Inferior parietal cortex (tissue), 1 donor: ENCODE measurements around the gene DYDC2.
"Not testable (repeated sequence)": the region's sequence is repeated elsewhere in the genome, so short reads cannot be mapped to it uniquely, and the experiment has no call there.

Source experiments
- DNase-seq: peaks from one replicate; pipeline ENCODE4 v3.0.0-alpha.2; 2016; ENCODE audit errors: extremely low spot score

The DYDC2 gene, protein sequence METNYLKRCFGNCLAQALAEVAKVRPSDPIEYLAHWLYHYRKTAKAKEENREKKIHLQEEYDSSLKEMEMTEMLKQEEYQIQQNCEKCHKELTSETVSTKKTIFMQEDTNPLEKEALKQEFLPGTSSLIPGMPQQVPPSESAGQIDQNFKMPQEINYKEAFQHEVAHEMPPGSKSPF

GRCh38 chr10:80356563-80356988, at the start of gene DYDC2, which contains the start of gene DYDC1:
Gene DYDC2, plus strand, starts transcription at chr10:80356781. Its CDS starts 5,663 bp downstream, at chr10:80362444.
Gene DYDC1, minus strand, starts transcription at chr10:80356755. Its CDS starts 4,154 bp downstream, at chr10:80352601.
- no peak for DNase-seq

DNA sequence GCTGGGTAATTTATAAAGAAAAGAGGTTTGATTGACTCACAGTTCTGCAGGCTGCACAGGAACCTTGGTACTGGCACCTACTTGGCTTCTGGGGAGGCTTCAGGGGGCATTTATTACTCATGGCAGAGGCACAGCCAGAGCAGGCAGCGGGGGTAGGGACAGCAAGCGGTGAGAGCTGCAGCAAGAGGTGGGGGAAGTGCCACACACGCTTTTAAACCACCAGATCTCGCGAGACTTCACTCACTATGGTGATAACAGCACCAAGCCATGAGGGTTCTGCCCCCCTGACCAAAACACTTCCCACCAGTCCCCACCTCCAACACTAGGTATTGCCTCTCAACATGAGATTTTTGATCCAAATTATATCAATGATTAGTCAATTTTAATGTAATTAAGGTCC, 43.1 kb upstream of the DYDC2 start:
- no peak for DNase-seq

DNA sequence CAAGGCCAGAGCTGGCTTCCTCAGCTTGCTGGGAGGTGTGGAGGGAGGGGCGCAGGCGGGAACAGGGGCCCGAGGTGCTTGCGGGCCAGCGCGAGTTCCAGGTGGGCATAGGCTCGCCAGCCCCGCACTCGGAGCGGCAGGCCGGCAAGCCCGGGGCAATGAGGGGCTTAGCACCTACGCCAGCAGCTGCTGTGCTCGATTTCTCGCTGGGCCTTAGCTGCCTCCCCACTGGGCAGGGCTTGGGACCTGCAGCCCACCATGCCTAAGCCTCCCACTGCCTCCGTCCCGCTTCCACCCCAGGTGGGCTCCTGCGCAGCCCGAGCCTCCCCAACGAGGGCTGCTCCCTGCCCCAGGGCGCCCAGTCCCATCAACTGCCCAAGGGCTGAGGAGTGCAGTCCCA, 41.2 kb upstream of the DYDC2 start:
- no peak for DNase-seq

- DNase-seq = no peak
These were observed 37.8 kb upstream of the DYDC2 start for GRCh38 chr10:80318742-80319141.

- no peak for DNase-seq
These were observed 37.3 kb upstream of the DYDC2 start for GRCh38 chr10:80319318-80319717.

DNA sequence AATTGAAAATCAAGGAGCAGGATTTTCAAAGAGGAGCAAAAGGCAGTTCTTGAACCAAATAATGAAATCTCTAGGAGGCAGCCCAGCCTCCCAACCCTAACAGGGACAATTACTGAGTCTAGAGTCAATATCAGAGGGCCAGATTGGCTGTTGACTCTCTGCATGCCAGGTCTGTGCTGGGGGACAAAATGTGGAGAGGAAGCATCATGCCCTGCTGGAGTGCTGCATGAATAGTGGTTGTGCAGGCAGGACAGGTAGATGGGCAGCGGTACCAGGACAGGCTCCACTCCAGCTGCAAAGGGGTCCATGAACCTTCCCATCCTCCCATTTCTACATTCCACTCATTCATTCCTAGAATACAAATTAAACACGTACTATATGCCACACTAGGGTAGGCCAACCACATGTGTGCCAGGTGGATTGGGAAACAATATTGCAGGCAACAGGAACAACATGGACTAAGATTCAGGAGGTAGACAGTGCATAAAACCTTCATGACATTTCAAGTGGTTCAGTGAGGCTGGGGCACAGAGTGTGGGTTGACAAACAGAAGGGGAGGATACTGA, 36.8 kb upstream of the DYDC2 start:
- DNase-seq = no peak

DNA sequence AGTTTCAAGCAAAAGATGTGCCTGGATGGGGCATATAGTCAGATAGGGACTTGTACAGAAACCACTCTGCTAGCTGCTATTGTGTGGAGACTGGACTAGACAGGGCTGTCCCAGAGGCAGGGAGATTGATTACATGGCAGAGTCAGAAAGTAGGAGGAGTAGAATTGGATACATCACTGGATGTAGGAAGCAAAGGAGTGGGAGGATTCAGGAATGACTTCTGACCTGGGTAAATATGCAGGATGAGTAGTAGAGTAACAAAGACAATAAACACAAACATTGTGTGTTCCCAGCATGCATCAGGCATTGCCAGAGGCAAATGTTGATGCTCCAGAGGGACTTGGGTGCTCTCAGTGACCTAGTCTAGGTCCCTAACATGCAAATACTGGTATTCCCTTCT, 36.2 kb upstream of the DYDC2 start:
- DNase-seq = no peak

DNA sequence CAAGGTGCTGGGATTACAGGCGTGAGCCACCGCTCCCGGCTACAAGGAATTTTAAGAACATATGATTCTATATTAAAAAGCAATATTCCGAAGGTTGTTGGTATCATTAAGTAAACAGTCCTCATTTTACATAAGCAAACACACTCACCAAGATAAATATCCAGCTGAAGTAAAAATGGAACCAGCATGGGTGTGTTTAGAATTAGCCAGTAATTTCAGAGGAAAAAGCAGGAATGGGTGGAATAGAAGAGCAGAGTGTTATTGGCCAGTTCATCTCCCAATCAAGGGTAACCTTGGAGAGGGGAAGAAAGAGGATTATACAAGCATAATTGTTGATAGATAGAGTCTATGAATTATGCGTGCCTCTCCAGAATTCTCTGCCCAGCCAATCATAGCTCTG, 35.4 kb upstream of the DYDC2 start:
- no peak for DNase-seq

GRCh38 chr10:80322158-80322557, 34.4 kb upstream of the DYDC2 start:
- no peak for DNase-seq

DNA sequence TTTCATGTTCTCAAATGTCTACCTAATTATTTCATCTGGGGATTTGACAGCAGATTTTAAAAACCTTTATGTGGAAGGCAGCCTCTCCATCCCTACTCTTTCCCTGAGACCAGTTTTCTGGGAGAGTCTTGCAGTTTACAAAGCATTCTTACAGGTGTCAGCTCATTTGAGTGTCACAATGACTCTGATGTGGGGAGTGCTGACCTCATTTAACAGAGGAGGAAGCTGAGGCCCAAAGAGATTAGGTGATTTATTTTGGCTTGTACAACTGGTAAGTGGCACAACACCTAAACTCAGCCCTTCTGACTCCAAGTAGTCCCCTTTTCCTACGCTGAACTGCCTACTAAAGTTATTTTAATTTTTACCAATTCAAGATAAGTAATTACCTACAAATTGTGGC, 33.9 kb upstream of the DYDC2 start:
- DNase-seq = no peak

DNA sequence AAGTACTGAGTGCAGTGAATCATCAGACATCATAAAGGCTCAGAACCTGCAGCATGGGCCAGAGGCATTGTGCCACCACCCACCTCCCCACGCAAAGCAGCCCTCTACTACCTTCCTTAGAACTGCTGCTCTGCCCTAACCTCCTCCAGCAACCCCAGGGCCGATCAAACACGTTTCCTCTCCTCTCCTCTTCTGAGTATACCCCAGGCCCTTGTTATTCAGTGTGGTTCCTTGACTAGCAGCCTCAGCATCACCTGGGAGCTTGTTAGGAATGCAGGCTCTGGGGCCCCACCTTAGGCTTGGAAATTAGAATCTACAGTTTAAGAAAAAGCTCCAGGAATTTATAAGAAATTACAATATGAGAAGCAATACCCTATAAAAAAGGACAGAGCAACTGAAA, 33.3 kb upstream of the DYDC2 start:
- no peak for DNase-seq

- no peak for DNase-seq
These were observed 32.5 kb upstream of the DYDC2 start for GRCh38 chr10:80324086-80324485.

DNA sequence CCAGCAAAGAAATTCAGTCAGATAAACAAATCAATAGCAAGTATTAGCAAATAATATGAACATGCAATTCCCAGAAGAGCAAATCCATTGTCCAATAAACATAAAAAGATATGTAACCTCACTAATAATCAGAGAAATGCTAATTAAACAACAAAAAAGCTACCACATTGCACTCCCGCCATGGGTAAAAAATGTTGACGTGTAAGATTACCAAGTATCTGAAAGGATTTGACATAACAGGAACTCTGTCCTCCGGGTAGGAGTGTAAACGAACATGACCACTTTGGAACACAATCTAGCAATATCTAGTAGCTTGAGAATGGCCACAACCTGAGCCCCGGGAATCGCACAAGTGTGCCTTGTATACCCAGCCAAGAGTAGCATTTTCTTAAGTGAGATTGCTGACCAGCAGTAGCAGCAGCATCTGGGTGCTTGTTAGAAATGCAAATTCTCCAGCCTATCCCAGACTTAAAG, 31.7 kb upstream of the DYDC2 start:
- DNase-seq = no peak

- DNase-seq = no peak
These were observed 22.6 kb upstream of the DYDC2 start for GRCh38 chr10:80333983-80334382.

DNA sequence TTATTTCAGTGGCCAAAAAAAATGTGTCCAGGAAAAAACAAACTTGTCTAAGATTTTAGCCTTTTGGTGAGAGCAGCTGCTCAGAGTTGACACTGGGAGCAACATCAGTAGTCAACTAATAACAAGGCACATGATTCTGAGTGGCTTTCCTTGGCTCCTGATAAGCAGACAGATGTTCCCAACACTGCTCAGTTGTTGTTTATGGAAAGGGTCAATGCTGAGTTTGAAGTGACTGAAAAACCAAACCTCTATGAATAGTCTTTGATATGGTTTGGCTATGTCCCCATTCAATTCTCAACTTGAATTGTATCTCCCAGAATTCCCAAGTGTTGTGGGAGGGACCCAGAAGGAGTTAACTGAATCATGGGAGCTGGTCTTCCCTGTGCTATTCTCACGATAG, 12.3 kb upstream of the DYDC2 start:
- no peak for DNase-seq

DNA sequence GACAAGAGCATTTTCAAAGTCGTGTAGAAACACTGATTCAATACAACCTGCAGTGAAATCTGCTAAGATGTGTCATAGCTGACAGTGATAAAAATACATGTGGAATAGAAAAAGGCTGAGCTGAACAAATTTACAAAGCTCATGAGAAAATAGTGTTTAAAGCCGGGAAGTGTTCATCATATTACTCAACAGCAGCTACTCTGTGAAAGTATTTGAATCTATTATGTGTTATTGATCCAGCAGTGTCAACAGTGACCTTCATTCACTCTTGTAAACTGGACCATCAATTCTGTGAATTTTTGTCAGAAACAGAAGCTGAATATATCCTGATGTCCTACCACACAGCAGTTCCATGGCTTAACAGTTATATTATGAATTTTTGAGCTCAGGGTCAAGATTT, 11.7 kb upstream of the DYDC2 start:
- no peak for DNase-seq

DNA sequence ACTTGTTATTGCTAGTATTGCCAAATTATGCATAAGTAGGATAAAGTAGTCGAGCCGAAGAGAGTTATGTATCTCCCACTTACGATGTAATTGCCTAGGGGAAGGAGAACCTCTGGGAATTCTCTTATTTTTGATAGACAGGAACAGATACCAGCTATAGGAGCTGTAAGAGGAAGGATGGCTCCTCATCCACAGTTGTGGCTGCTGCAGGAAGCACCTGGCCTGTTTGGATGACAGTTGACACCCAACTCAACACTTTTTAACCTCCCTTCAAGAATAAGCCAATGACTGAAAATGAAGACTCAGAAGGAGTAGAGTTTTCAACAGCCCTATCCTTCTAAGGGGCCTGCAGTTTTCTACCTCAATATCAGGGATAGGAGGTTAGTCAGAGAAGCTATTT, 6.3 kb upstream of the DYDC2 start:
- no peak for DNase-seq

- DNase-seq = no peak
These were observed 5.4 kb upstream of the DYDC2 start for GRCh38 chr10:80351220-80351619.

- no peak for DNase-seq
These were observed 639 bp downstream of the DYDC2 start for GRCh38 chr10:80356989-80357850.

DNA sequence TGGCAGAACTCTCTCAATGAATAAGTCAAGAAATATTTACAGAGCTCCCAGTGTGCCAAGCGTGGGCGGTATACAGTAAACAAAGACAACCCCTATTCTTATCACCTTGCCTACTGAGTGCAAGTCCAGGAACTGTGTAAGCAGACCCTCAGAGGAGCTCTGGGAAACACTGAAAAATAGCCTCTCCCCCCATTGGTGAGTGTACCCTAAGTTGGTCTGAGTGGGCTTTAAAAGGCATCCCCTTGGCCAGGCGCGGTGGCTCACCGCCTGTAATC, 1.2 kb downstream of the DYDC2 start:
- no peak for DNase-seq

DNA sequence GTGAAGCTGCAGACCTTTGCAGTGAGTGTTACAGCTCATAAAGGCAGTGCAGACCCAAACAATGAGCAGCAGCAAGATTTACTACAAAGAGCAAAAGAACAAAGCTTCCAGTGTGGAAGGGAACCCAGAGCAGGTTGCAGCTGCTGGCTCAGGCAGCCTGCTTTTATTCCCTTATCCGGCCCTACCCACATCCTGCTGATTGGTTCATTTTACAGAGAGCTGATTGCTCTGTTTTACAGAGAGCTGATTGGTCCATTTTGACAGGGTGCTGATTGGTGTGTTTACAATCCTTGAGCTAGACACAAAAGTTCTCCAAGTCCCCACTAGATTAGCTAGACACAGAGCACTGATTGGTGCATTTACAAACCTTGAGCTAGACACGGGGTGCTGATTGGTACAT, 2.3 kb downstream of the DYDC2 start:
- DNase-seq = not testable (repeated sequence)

- DNase-seq = no peak
These were observed 3.1 kb downstream of the DYDC2 start for GRCh38 chr10:80359644-80360043.

- no peak for DNase-seq
These were observed 8.9 kb downstream of the DYDC2 start for GRCh38 chr10:80365510-80365909.
